Naive thymus-derived CD8-positive, alpha-beta T cell (primary cell): ENCODE results near the gene FOXA1. TPM values are rescaled to one million over a fixed set of nuclear protein-coding genes. Genes with fewer than 3 reads are reported as not detected.

Experiments used
- ATAC-seq, 2 donors: fragments of 150-1000 bp; cut with Tn5 transposase in 1 of 2; sonication (Bioruptor Pico), chemical (Tn5 transposase) in 1 of 2; 1 replicate in 1 of 2; 2 replicates in 1 of 2; pipeline ENCODE4 v1.10.0; 2021; ENCODE audit warnings: mild to moderate bottlenecking in 2 of 2, moderate library complexity in 2 of 2
- POLR2A ChIA-PET: fragments of 350-600 bp; sonication (Branson Sonifier 250); formaldehyde crosslinking; loops from one replicate; lab custom pipeline; 2021; ENCODE audit warnings: antibody characterized with exemption; lab: Charles Lee
- DNase-seq, 10 donors: peaks; one replicate each; pipeline versions ENCODE4 v3.0.0 to v3.0.0-alpha.2; 2020 to 2022
- H3K27ac Mint-ChIP-seq, 10 donors: one replicate each; pipeline ENCODE4 v1.8.0; 2020 to 2022; ENCODE audit warnings: mild to moderate bottlenecking in 10 of 10, mixed read lengths in 10 of 10, moderate library complexity in 4 of 10, inconsistent platforms in 1 of 10
- H3K27me3 Mint-ChIP-seq, 5 donors: one replicate each; pipeline ENCODE4 v1.8.0; 2021 to 2022; ENCODE audit warnings: mixed read lengths in 5 of 5
- H3K36me3 Mint-ChIP-seq, 3 donors: one replicate each; pipeline ENCODE4 v1.8.0; 2020 to 2022; ENCODE audit warnings: mixed read lengths in 3 of 3, mild to moderate bottlenecking in 2 of 3, inconsistent platforms in 1 of 3
- H3K4me1 Mint-ChIP-seq, 4 donors: one replicate each; pipeline ENCODE4 v1.8.0; 2021 to 2022; ENCODE audit warnings: mixed read lengths in 4 of 4
- H3K4me3 Mint-ChIP-seq, 10 donors: one replicate each; pipeline ENCODE4 v1.8.0; 2020 to 2022; ENCODE audit warnings: mild to moderate bottlenecking in 10 of 10, mixed read lengths in 10 of 10, moderate library complexity in 6 of 10, inconsistent platforms in 1 of 10
- H3K9me3 Mint-ChIP-seq, 9 donors: one replicate each; pipeline ENCODE4 v1.8.0; 2020 to 2022; ENCODE audit warnings: mixed read lengths in 9 of 9, mild to moderate bottlenecking in 3 of 9, inconsistent platforms in 1 of 9, moderate library complexity in 1 of 9
- polyA plus RNA-seq, 3 donors: library from polyadenylated mRNA; unstranded; fragments of 300-500 nt; fragmentation: Illumina TruSeq; gene quantifications; one replicate each; pipeline ENCODE4 v1.2.3, GENCODE V29; 2021
- total RNA-seq, 8 experiments: library from RNA in 2 of 8; stranded (reverse) in 2 of 8; gene quantifications; one replicate each; pipeline ENCODE4 v1.2.3 and lab custom pipeline; 2021 to 2026

FOXA1 gene
- total and polyA plus RNA-seq, 5 experiments from 2014 or later = not detected

- Mint-ChIP-seq H3K27me3 (peaks cover 34 to 67% (median 58%) of the 10 kb centered on the region in 5 donors), H3K36me3 (peaks cover 0 to 32% (median 11%) of the 10 kb centered on the region in 3 donors), H3K27ac (peak overlapping the region in 1 of 10 donors; percentile 10), H3K4me3 (no peak overlapping the region), H3K9me3 (peaks cover 1 to 36% (median 10%) of the 10 kb centered on the region in 9 donors), H3K4me1 (peaks cover 0 to 2% (median under 1%) of the 10 kb centered on the region in 4 donors)
- ATAC-seq = no peak
- POLR2A ChIA-PET = no interaction called here
- no peak for DNase-seq
Observed at GRCh38 chr14:37585971-37586796, 8.9 kb downstream of the FOXA1 start.

- no peak for DNase-seq
Observed at GRCh38 chr14:37585101-37585511, 9.9 kb downstream of the FOXA1 start.

GRCh38 chr14:37584211-37585100 is 10.6 kb downstream of the FOXA1 start:
- peak overlapping the region in 1 of 10 donors; percentile 36 for H3K4me3 Mint-ChIP-seq
- peaks cover 33 to 55% (median 53%) of the 10 kb centered on the region in 5 donors for H3K27me3 Mint-ChIP-seq
- peaks cover 0 to 19% (median 6%) of the 10 kb centered on the region in 3 donors for H3K36me3 Mint-ChIP-seq
- POLR2A ChIA-PET = no interaction called here
- H3K4me1 Mint-ChIP-seq = peaks cover 0 to 1% (median 0%) of the 10 kb centered on the region in 4 donors
- peaks cover 0 to 24% (median 13%) of the 10 kb centered on the region in 9 donors for H3K9me3 Mint-ChIP-seq
- no peak overlapping the region for H3K27ac Mint-ChIP-seq
- ATAC-seq (no peak), DNase-seq (no peak)

More at GRCh38 chr14:37585101-37585511, 9.9 kb downstream of the FOXA1 start:
- H3K36me3 Mint-ChIP-seq = peaks cover 0 to 21% (median 6%) of the 10 kb centered on the region in 3 donors
- no peak overlapping the region for H3K4me3 Mint-ChIP-seq
- peaks cover 30 to 57% (median 53%) of the 10 kb centered on the region in 5 donors for H3K27me3 Mint-ChIP-seq
- H3K9me3 Mint-ChIP-seq = peaks cover 0 to 25% (median 10%) of the 10 kb centered on the region in 9 donors
- no peak for ATAC-seq
- H3K4me1 Mint-ChIP-seq = peaks cover 0 to 1% (median 0%) of the 10 kb centered on the region in 4 donors
- no peak overlapping the region for H3K27ac Mint-ChIP-seq
- POLR2A ChIA-PET = no interaction called here

GRCh38 chr14:37583358-37584210 is 11.5 kb downstream of the FOXA1 start:
- ATAC-seq (no peak), DNase-seq (no peak)
- Mint-ChIP-seq H3K27ac (no peak overlapping the region), H3K4me3 (no peak overlapping the region), H3K9me3 (peaks cover 0 to 17% (median 7%) of the 10 kb centered on the region in 9 donors), H3K27me3 (peaks cover 25 to 52% (median 47%) of the 10 kb centered on the region in 5 donors), H3K4me1 (peaks cover 0 to 1% (median 0%) of the 10 kb centered on the region in 4 donors), H3K36me3 (peaks cover 0 to 11% (median 3%) of the 10 kb centered on the region in 3 donors)
- POLR2A ChIA-PET = no interaction called here

- Mint-ChIP-seq H3K4me1 (no peaks in the 10 kb centered on the region), H3K27ac (no peak overlapping the region), H3K4me3 (no peak overlapping the region), H3K36me3 (no peaks in the 10 kb centered on the region), H3K9me3 (peaks cover 0 to 10% (median 1%) of the 10 kb centered on the region in 9 donors), H3K27me3 (peaks cover 13 to 36% (median 24%) of the 10 kb centered on the region in 5 donors)
- no peak for DNase-seq
- POLR2A ChIA-PET = no interaction called here
- no peak for ATAC-seq
Observed at GRCh38 chr14:37580146-37580545, 14.9 kb downstream of the FOXA1 start.

- POLR2A ChIA-PET = no interaction called here
- Mint-ChIP-seq H3K4me1 (no peaks in the 10 kb centered on the region), H3K36me3 (no peaks in the 10 kb centered on the region), H3K27ac (no peak overlapping the region), H3K27me3 (peaks cover 13 to 34% (median 26%) of the 10 kb centered on the region in 5 donors), H3K9me3 (peaks cover 0 to 11% (median 4%) of the 10 kb centered on the region in 9 donors), H3K4me3 (no peak overlapping the region)
- DNase-seq (no peak), ATAC-seq (no peak)
Observed at GRCh38 chr14:37579274-37579673, 15.8 kb downstream of the FOXA1 start.

- ATAC-seq = no peak
- Mint-ChIP-seq H3K4me3 (no peak overlapping the region), H3K9me3 (peaks cover 0 to 22% (median 4%) of the 10 kb centered on the region in 9 donors), H3K36me3 (no peaks in the 10 kb centered on the region), H3K4me1 (no peaks in the 10 kb centered on the region), H3K27ac (peak overlapping the region in 1 of 10 donors; percentile 79), H3K27me3 (peaks cover 6 to 39% (median 8%) of the 10 kb centered on the region in 5 donors)
- DNase-seq = no peak
- POLR2A ChIA-PET = no interaction called here
Observed at GRCh38 chr14:37573356-37573755, 21.7 kb downstream of the FOXA1 start.

- ATAC-seq = no peak
- peaks cover 0 to 12% (median 4%) of the 10 kb centered on the region in 9 donors for H3K9me3 Mint-ChIP-seq
- DNase-seq = no peak
- no peak overlapping the region for H3K4me3 Mint-ChIP-seq
- H3K27me3 Mint-ChIP-seq = peaks cover 3 to 26% (median 6%) of the 10 kb centered on the region in 5 donors
- no peaks in the 10 kb centered on the region for H3K36me3 Mint-ChIP-seq
- H3K27ac Mint-ChIP-seq = no peak overlapping the region
- POLR2A ChIA-PET = no interaction called here
- no peaks in the 10 kb centered on the region for H3K4me1 Mint-ChIP-seq
Observed at GRCh38 chr14:37571391-37571790, 23.7 kb downstream of the FOXA1 start.

- peaks cover 0 to 12% (median 4%) of the 10 kb centered on the region in 9 donors for H3K9me3 Mint-ChIP-seq
- no peaks in the 10 kb centered on the region for H3K4me1 Mint-ChIP-seq
- no peaks in the 10 kb centered on the region for H3K36me3 Mint-ChIP-seq
- no peak overlapping the region for H3K27ac Mint-ChIP-seq
- no peak overlapping the region for H3K4me3 Mint-ChIP-seq
- H3K27me3 Mint-ChIP-seq = peaks cover 4 to 26% (median 5%) of the 10 kb centered on the region in 5 donors
- ATAC-seq (no peak), DNase-seq (no peak)
- POLR2A ChIA-PET = interaction anchor here (0.6 kb wide), 1 partner anchor 9 kb away, joined by 3 read pairs; no protein-coding TSS in a partner anchor
Observed at GRCh38 chr14:37569729-37570128, 25.3 kb downstream of the FOXA1 start.

GRCh38 chr14:37566811-37567371 is 28.2 kb downstream of the FOXA1 start:
- no peak for ATAC-seq
- DNase-seq = no peak
- Mint-ChIP-seq H3K4me1 (no peaks in the 10 kb centered on the region), H3K36me3 (no peaks in the 10 kb centered on the region), H3K27me3 (peaks cover 2 to 11% (median 4%) of the 10 kb centered on the region in 5 donors), H3K27ac (no peak overlapping the region), H3K4me3 (no peak overlapping the region), H3K9me3 (peaks cover 0 to 5% (median 0%) of the 10 kb centered on the region in 9 donors)
- POLR2A ChIA-PET = no interaction called here

GRCh38 chr14:37565550-37565949 is 29.5 kb downstream of the FOXA1 start:
- Mint-ChIP-seq H3K9me3 (peaks cover 0 to 7% (median 0%) of the 10 kb centered on the region in 9 donors), H3K4me3 (no peak overlapping the region), H3K36me3 (no peaks in the 10 kb centered on the region), H3K27ac (no peak overlapping the region), H3K27me3 (peaks cover 0 to 4% (median 2%) of the 10 kb centered on the region in 5 donors), H3K4me1 (no peaks in the 10 kb centered on the region)
- POLR2A ChIA-PET = no interaction called here
- ATAC-seq (no peak), DNase-seq (no peak)
